K562 (cell line): ENCODE measurements around the gene AMFR. TPM values are rescaled to one million over a fixed set of nuclear protein-coding genes. Genes with fewer than 3 reads are reported as not detected.
A peak's percentile ranks its signal among the peaks of the same experiment; 100 is the strongest.

Source experiments
- ETS2 ChIP-seq: IDR thresholded peaks from 2 replicates; pipeline ENCODE4 v1.6.1; 2016; ENCODE audit warnings: borderline replicate concordance, missing genetic modification characterization, mild to moderate bottlenecking, moderate library complexity, missing compliant biosample characterization; ENCODE audit not compliant: poor library complexity, severe bottlenecking
- HEY1 ChIP-seq: fragments of 250-450 bp; sonication (Bioruptor Pico); IDR thresholded peaks from 2 replicates; pipeline ENCODE4 v1.5.0; 2020; ENCODE audit warnings: mild to moderate bottlenecking, moderate library complexity, borderline replicate concordance
- HMG20B ChIP-seq: fragments of 250-450 bp; sonication (Bioruptor Pico); IDR thresholded peaks from 2 replicates; pipeline ENCODE4 v1.5.0; 2021; ENCODE audit warnings: mild to moderate bottlenecking
- POLR2G ChIP-seq: fragments of 200-400 bp; formaldehyde crosslinking; IDR thresholded peaks from 2 replicates; pipeline ENCODE4 v1.6.1; 2017; ENCODE audit warnings: low read depth, mild to moderate bottlenecking, antibody characterized with exemption, low read length, moderate library complexity
- RAD21 ChIP-seq, 2 experiments: fragments of 250-450 bp in 1 of 2; fragments of 450-650 bp in 1 of 2; sonication (Bioruptor Pico) in 1 of 2; formaldehyde crosslinking in 1 of 2; IDR thresholded peaks in 1 of 2; conservative IDR thresholded peaks in 1 of 2; 2 replicates each; pipeline versions ENCODE4 v1.4.0 to v1.8.0; 2020 to 2022; ENCODE audit warnings: mild to moderate bottlenecking in 2 of 2, moderate library complexity in 1 of 2
- RBM14 ChIP-seq: fragments of 200-400 bp; formaldehyde crosslinking; IDR thresholded peaks from 2 replicates; pipeline ENCODE4 v1.6.1; 2018; ENCODE audit warnings: low read depth, mild to moderate bottlenecking, low read length, moderate library complexity, borderline replicate concordance; ENCODE audit not compliant: insufficient read depth
- TOE1 ChIP-seq, 2 experiments: fragments of 450-650 bp in 1 of 2; sonication (generic) in 1 of 2; formaldehyde crosslinking in 1 of 2; IDR thresholded peaks; 2 replicates each; pipeline versions ENCODE4 v1.7.1 to v1.8.0; 2016 to 2022; ENCODE audit warnings: borderline replicate concordance in 2 of 2, mild to moderate bottlenecking in 2 of 2, antibody characterized with exemption in 1 of 2, inconsistent platforms in 1 of 2, low read depth in 1 of 2, missing genetic modification reagents in 1 of 2, moderate library complexity in 1 of 2
- YY1 ChIP-seq, 3 experiments: IDR thresholded peaks; 2 replicates each; pipeline ENCODE4 v1.6.1; 2011; ENCODE audit warnings: low read length in 2 of 3, mild to moderate bottlenecking in 2 of 3, moderate library complexity in 2 of 3, borderline replicate concordance in 1 of 3, control low read depth in 1 of 3, low read depth in 1 of 3; ENCODE audit not compliant: insufficient read depth in 3 of 3, insufficient replicate concordance in 2 of 3, control insufficient read depth in 1 of 3, insufficient read length in 1 of 3; ENCODE audit errors: extremely low read depth in 1 of 3
- ZNF668 ChIP-seq: fragments of 250-450 bp; sonication (Bioruptor Pico); IDR thresholded peaks from 2 replicates; pipeline ENCODE4 v1.8.0; 2022; ENCODE audit warnings: mild to moderate bottlenecking, inconsistent platforms
- polyA plus RNA-seq, 8 experiments: library from polyadenylated mRNA; depleted of rRNA in 4 of 8; stranded (reverse) in 5 of 8; unstranded in 3 of 8; fragments of >200 nt; fragmentation: Nextera tagmentation in 2 of 8; fragmentation: Illumina TruSeq in 1 of 8; extraction: Ambion mirVana in 2 of 8; extraction: Trizol in 1 of 8; gene quantifications; 2 replicates each; pipeline versions ENCODE4 v1.2.1 to v1.2.3, GENCODE V29; 2011 to 2014; ENCODE audit warnings: inconsistent platforms in 1 of 8, missing spikeins in 1 of 8
- total RNA-seq, 7 experiments: library from RNA; depleted of rRNA in 6 of 7; stranded (reverse); fragments of >200 nt in 6 of 7; fragmentation: Illumina TruSeq in 2 of 7; extraction: Trizol in 2 of 7; gene quantifications; 2 replicates each; pipeline versions ENCODE4 v1.2.1 to v1.2.3, GENCODE V29; 2011 to 2021; ENCODE audit warnings: low replicate concordance in 1 of 7
- TF ChIP-seq, protein P1 (sequence below), 3 experiments: IDR thresholded peaks in 2 of 3; conservative IDR thresholded peaks in 1 of 3; 2 replicates each; pipeline ENCODE4 v1.5.1; 2011 to 2012; ENCODE audit warnings: low read length in 3 of 3, mild to moderate bottlenecking in 3 of 3, control low read depth in 2 of 3, improper control_type of control experiment in 1 of 3, inconsistent platforms in 1 of 3, low read depth in 1 of 3, mixed read lengths in 1 of 3, moderate library complexity in 1 of 3; ENCODE audit not compliant: insufficient read depth in 2 of 3
- TF ChIP-seq, protein P2 (sequence below): fragments of 450-650 bp; IDR thresholded peaks from 2 replicates; pipeline ENCODE4 v1.6.1; 2016; ENCODE audit warnings: low read depth, mild to moderate bottlenecking, moderate library complexity
- TF ChIP-seq, protein P3 (sequence below): fragments of 450-650 bp; conservative IDR thresholded peaks from 2 replicates; pipeline ENCODE4 v1.6.1; 2016; ENCODE audit warnings: missing genetic modification characterization, low read depth, mild to moderate bottlenecking, missing compliant biosample characterization, moderate library complexity

The AMFR gene
- total and polyA plus RNA-seq, 9 of the 15 experiments (the other 6 are each of a cell fraction or from before 2014, with no cell fraction given): 15.6 to 113 (median 58.4) TPM

DNA sequence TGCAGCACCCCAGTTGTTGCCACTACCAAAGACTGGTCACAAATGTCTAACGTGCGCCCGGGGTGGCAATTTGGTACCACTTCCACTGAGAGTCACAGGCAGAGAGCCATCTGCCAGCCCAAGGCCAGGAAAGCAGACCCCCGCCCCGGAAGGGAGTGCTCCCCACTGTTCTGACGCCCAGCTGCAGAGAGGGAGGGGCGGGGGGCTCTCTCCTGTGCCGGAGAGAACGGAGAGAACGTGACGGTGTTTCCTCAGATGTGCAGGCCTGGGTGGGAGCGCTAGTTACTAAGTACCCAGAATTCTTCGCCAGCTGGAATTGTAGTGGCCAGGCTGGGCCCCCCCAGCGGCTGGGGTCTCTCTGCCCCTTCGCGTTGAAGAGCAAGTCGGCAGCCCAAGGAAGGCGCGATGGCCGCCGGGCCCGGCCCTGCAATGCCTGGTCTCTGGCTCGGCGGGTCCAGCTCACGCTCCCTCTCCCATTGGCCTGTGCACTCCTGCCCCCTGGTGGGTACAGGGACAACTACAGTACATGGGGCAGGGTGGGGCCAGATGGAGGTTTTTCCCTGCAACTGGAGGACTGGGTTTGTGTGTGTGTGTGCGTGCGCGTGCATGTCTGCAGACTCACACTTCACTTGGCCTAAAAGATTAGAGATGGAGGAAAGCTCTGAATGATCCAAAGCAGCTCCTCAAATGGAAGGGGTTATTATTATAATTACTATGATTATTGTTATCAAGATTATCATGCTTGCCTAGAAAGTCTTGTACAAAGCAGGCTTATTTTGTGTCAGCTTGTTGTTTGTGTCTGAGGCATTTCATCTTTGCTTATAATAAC is 107.1 kb downstream of the AMFR start (continued):
- TF ChIP-seq RAD21 (CRISPR knock-in tag; conservative IDR thresholded peaks at IDR 0.05 in 1 of 2, IDR thresholded peaks at IDR 0.05 in 1 of 2): peak; percentile 97 to 99
- no peak for TF ChIP-seq ZNF668
- TF ChIP-seq HMG20B (CRISPR knock-in tag): no peak
- TF ChIP-seq RBM14: no peak
- TF ChIP-seq TOE1 (IDR thresholded peaks at IDR 0.05; ENCODE audit: borderline replicate concordance): no peak
- no peak for TF ChIP-seq TOE1 (CRISPR knock-in tag; IDR thresholded peaks at IDR 0.05; ENCODE audit: borderline replicate concordance, low read depth)
- no peak for TF ChIP-seq POLR2G
- TF ChIP-seq, protein P1, sequence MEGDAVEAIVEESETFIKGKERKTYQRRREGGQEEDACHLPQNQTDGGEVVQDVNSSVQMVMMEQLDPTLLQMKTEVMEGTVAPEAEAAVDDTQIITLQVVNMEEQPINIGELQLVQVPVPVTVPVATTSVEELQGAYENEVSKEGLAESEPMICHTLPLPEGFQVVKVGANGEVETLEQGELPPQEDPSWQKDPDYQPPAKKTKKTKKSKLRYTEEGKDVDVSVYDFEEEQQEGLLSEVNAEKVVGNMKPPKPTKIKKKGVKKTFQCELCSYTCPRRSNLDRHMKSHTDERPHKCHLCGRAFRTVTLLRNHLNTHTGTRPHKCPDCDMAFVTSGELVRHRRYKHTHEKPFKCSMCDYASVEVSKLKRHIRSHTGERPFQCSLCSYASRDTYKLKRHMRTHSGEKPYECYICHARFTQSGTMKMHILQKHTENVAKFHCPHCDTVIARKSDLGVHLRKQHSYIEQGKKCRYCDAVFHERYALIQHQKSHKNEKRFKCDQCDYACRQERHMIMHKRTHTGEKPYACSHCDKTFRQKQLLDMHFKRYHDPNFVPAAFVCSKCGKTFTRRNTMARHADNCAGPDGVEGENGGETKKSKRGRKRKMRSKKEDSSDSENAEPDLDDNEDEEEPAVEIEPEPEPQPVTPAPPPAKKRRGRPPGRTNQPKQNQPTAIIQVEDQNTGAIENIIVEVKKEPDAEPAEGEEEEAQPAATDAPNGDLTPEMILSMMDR (IDR thresholded peaks at IDR 0.05 in 2 of 3, conservative IDR thresholded peaks at IDR 0.05 in 1 of 3; ENCODE audit: insufficient read depth in 2 of 3, low read depth in 1 of 3, low read length in 3 of 3): peak; percentile 88 to 96 (median 91)
- no peak for TF ChIP-seq ETS2
- peak in 2 of 3 experiments; percentile 65 to 78 for TF ChIP-seq YY1 (IDR thresholded peaks at IDR 0.05; ENCODE audit: borderline replicate concordance in 1 of 3, control insufficient read depth in 1 of 3, extremely low read depth in 1 of 3, insufficient read depth in 3 of 3, insufficient read length in 1 of 3, insufficient replicate concordance in 2 of 3, low read depth in 1 of 3, low read length in 2 of 3)
- no peak for TF ChIP-seq HEY1 (CRISPR knock-in tag)
- TF ChIP-seq, protein P2, sequence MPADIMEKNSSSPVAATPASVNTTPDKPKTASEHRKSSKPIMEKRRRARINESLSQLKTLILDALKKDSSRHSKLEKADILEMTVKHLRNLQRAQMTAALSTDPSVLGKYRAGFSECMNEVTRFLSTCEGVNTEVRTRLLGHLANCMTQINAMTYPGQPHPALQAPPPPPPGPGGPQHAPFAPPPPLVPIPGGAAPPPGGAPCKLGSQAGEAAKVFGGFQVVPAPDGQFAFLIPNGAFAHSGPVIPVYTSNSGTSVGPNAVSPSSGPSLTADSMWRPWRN: no peak
- TF ChIP-seq, protein P3, sequence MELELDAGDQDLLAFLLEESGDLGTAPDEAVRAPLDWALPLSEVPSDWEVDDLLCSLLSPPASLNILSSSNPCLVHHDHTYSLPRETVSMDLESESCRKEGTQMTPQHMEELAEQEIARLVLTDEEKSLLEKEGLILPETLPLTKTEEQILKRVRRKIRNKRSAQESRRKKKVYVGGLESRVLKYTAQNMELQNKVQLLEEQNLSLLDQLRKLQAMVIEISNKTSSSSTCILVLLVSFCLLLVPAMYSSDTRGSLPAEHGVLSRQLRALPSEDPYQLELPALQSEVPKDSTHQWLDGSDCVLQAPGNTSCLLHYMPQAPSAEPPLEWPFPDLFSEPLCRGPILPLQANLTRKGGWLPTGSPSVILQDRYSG (tag): no peak
